Measurements from ENCODE around the gene PATJ.

PATJ gene

DNA sequence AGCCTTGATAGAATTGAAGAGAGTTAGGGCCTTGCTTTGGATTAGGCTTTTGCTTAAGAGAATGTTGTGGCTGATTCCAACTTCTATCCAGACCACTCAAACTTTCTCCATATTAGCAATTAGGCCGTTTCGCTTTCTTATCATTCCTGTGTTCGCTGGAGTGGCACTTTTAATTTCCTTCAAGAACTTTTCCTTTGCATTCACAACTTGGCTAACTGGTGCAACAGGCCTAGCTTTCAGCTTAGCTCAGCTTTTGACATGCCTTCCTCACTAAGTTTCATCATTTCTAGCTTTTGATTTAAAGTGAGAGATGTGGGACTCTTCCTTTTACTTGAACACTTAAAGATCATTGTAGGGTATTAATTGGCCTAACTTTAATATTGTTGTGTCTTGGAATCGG, 268.7 kb downstream of the PATJ start:
- Histone ChIP-seq H3K23ac (ENCODE audit: low read length) (no peak overlapping the region), H4K8ac (ENCODE audit: low read depth, low read length) (no peak overlapping the region), H3K27me3 (ENCODE audit: insufficient read depth, low read length, poor library complexity) (no peaks in the 10 kb centered on the region), H3K27ac (ENCODE audit: low read depth, low read length) (no peak overlapping the region), H2AK5ac (ENCODE audit: low read length) (no peak overlapping the region), H3K79me2 (ENCODE audit: control insufficient read depth, insufficient read depth, low read length) (no peaks in the 10 kb centered on the region), H4K5ac (ENCODE audit: low read length) (no peak overlapping the region), H3K56ac (ENCODE audit: low read length) (no peak overlapping the region), H3K79me1 (ENCODE audit: low read length) (no peaks in the 10 kb centered on the region), H2BK120ac (ENCODE audit: low read depth, low read length) (no peak overlapping the region), H3K36me3 (ENCODE audit: control insufficient read depth, insufficient read depth, low read length) (no peaks in the 10 kb centered on the region), H3K18ac (ENCODE audit: low read length) (no peak overlapping the region), H2BK5ac (ENCODE audit: low read length) (no peak overlapping the region), H2BK15ac (replicated peaks; ENCODE audit: low read depth) (no peak overlapping the region), H3K4me1 (ENCODE audit: control insufficient read depth, low read depth, low read length) (no peaks in the 10 kb centered on the region), H3K9ac (ENCODE audit: low read length) (no peak overlapping the region), H3K4me3 (ENCODE audit: low read length) (no peak overlapping the region), H3K4ac (ENCODE audit: low read depth, low read length) (no peak overlapping the region), H3K4me2 (ENCODE audit: low read length) (no peak overlapping the region)
- DNase-seq: no peak
- WGBS (ENCODE audit: extremely low coverage, insufficient coverage, low lambda C conversion rate): no CpG with 5 or more reads among the region's 4 CpGs

- no peak overlapping the region for H3K23ac ChIP-seq (ENCODE audit: low read length)
- WGBS (ENCODE audit: extremely low coverage, insufficient coverage, low lambda C conversion rate): no CpG with 5 or more reads among the region's 1 CpG
- DNase-seq: no peak
- H3K4me1 ChIP-seq (ENCODE audit: control insufficient read depth, low read depth, low read length): no peaks in the 10 kb centered on the region
- no peaks in the 10 kb centered on the region for H3K79me2 ChIP-seq (ENCODE audit: control insufficient read depth, insufficient read depth, low read length)
- H3K4me2 ChIP-seq (ENCODE audit: low read length): no peak overlapping the region
- no peaks in the 10 kb centered on the region for H3K36me3 ChIP-seq (ENCODE audit: control insufficient read depth, insufficient read depth, low read length)
- no peak overlapping the region for H2AK5ac ChIP-seq (ENCODE audit: low read length)
- H3K79me1 ChIP-seq (ENCODE audit: low read length): no peaks in the 10 kb centered on the region
- no peak overlapping the region for H4K8ac ChIP-seq (ENCODE audit: low read depth, low read length)
- H3K18ac ChIP-seq (ENCODE audit: low read length): no peak overlapping the region
- H3K56ac ChIP-seq (ENCODE audit: low read length): no peak overlapping the region
- H4K5ac ChIP-seq (ENCODE audit: low read length): no peak overlapping the region
- no peak overlapping the region for H3K4ac ChIP-seq (ENCODE audit: low read depth, low read length)
- no peak overlapping the region for H2BK15ac ChIP-seq (replicated peaks; ENCODE audit: low read depth)
- no peak overlapping the region for H2BK120ac ChIP-seq (ENCODE audit: low read depth, low read length)
- no peak overlapping the region for H3K27ac ChIP-seq (ENCODE audit: low read depth, low read length)
- no peak overlapping the region for H2BK5ac ChIP-seq (ENCODE audit: low read length)
- no peak overlapping the region for H3K9ac ChIP-seq (ENCODE audit: low read length)
- no peak overlapping the region for H3K4me3 ChIP-seq (ENCODE audit: low read length)
- no peaks in the 10 kb centered on the region for H3K27me3 ChIP-seq (ENCODE audit: insufficient read depth, low read length, poor library complexity)
Measured at GRCh38 chr1:62012095-62012494, 269.8 kb downstream of the PATJ start.

DNA sequence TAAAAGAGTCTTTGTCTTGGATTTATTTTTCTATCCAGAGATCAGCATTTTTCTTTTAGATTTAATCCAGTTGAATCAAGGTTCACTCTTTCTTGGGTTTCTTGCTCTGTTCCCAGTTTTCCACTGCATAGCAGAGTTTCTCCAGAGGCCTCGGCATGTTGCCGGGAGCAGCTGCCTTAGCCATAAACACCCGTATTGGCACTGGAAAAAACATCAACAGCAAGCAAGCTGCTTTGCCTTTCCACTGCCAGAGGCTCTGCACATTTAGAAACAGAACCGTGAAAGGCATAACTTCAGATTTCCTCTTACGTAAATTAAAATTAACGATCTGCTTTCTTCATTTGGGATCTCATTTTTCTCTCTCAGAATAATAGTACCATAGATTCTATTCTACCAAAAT, 270.6 kb downstream of the PATJ start:
- Histone ChIP-seq H3K79me2 (ENCODE audit: control insufficient read depth, insufficient read depth, low read length) (no peaks in the 10 kb centered on the region), H3K4me3 (ENCODE audit: low read length) (no peak overlapping the region), H4K5ac (ENCODE audit: low read length) (no peak overlapping the region), H3K4ac (ENCODE audit: low read depth, low read length) (no peak overlapping the region), H3K27ac (ENCODE audit: low read depth, low read length) (no peak overlapping the region), H2BK5ac (ENCODE audit: low read length) (no peak overlapping the region), H3K27me3 (ENCODE audit: insufficient read depth, low read length, poor library complexity) (no peaks in the 10 kb centered on the region), H3K9ac (ENCODE audit: low read length) (no peak overlapping the region), H3K4me2 (ENCODE audit: low read length) (no peak overlapping the region), H3K23ac (ENCODE audit: low read length) (no peak overlapping the region), H2AK5ac (ENCODE audit: low read length) (no peak overlapping the region), H2BK120ac (ENCODE audit: low read depth, low read length) (no peak overlapping the region), H4K8ac (ENCODE audit: low read depth, low read length) (no peak overlapping the region), H2BK15ac (replicated peaks; ENCODE audit: low read depth) (no peak overlapping the region), H3K79me1 (ENCODE audit: low read length) (no peaks in the 10 kb centered on the region), H3K18ac (ENCODE audit: low read length) (no peak overlapping the region), H3K56ac (ENCODE audit: low read length) (no peak overlapping the region), H3K4me1 (ENCODE audit: control insufficient read depth, low read depth, low read length) (no peaks in the 10 kb centered on the region), H3K36me3 (ENCODE audit: control insufficient read depth, insufficient read depth, low read length) (no peaks in the 10 kb centered on the region)
- no peak for DNase-seq
- no CpG with 5 or more reads among the region's 6 CpGs for WGBS (ENCODE audit: extremely low coverage, insufficient coverage, low lambda C conversion rate)

GRCh38 chr1:62013264-62013663, 271.0 kb downstream of the PATJ start:
- Histone ChIP-seq H3K4ac (ENCODE audit: low read depth, low read length) (no peak overlapping the region), H3K4me2 (ENCODE audit: low read length) (no peak overlapping the region), H2BK5ac (ENCODE audit: low read length) (no peak overlapping the region), H3K36me3 (ENCODE audit: control insufficient read depth, insufficient read depth, low read length) (no peaks in the 10 kb centered on the region), H2BK15ac (replicated peaks; ENCODE audit: low read depth) (no peak overlapping the region), H3K9ac (ENCODE audit: low read length) (no peak overlapping the region), H3K56ac (ENCODE audit: low read length) (no peak overlapping the region), H3K27me3 (ENCODE audit: insufficient read depth, low read length, poor library complexity) (no peaks in the 10 kb centered on the region), H3K79me1 (ENCODE audit: low read length) (no peaks in the 10 kb centered on the region), H3K79me2 (ENCODE audit: control insufficient read depth, insufficient read depth, low read length) (no peaks in the 10 kb centered on the region), H3K4me1 (ENCODE audit: control insufficient read depth, low read depth, low read length) (no peaks in the 10 kb centered on the region), H4K8ac (ENCODE audit: low read depth, low read length) (no peak overlapping the region), H4K5ac (ENCODE audit: low read length) (no peak overlapping the region), H2BK120ac (ENCODE audit: low read depth, low read length) (no peak overlapping the region), H3K27ac (ENCODE audit: low read depth, low read length) (no peak overlapping the region), H3K23ac (ENCODE audit: low read length) (no peak overlapping the region), H2AK5ac (ENCODE audit: low read length) (no peak overlapping the region), H3K4me3 (ENCODE audit: low read length) (no peak overlapping the region), H3K18ac (ENCODE audit: low read length) (no peak overlapping the region)
- no CpG with 5 or more reads among the region's 5 CpGs for WGBS (ENCODE audit: extremely low coverage, insufficient coverage, low lambda C conversion rate)
- DNase-seq: peak; percentile 18

GRCh38 chr1:62022382-62022983, 280.2 kb downstream of the PATJ start:
- no peaks in the 10 kb centered on the region for H3K4me1 ChIP-seq (ENCODE audit: control insufficient read depth, low read depth, low read length)
- H2BK120ac ChIP-seq (ENCODE audit: low read depth, low read length): no peak overlapping the region
- H3K23ac ChIP-seq (ENCODE audit: low read length): no peak overlapping the region
- H2AK5ac ChIP-seq (ENCODE audit: low read length): no peak overlapping the region
- H3K79me1 ChIP-seq (ENCODE audit: low read length): no peaks in the 10 kb centered on the region
- DNase-seq: no peak
- H4K5ac ChIP-seq (ENCODE audit: low read length): no peak overlapping the region
- H3K4me3 ChIP-seq (ENCODE audit: low read length): no peak overlapping the region
- no peaks in the 10 kb centered on the region for H3K36me3 ChIP-seq (ENCODE audit: control insufficient read depth, insufficient read depth, low read length)
- H3K4me2 ChIP-seq (ENCODE audit: low read length): no peak overlapping the region
- H3K4ac ChIP-seq (ENCODE audit: low read depth, low read length): no peak overlapping the region
- no peaks in the 10 kb centered on the region for H3K79me2 ChIP-seq (ENCODE audit: control insufficient read depth, insufficient read depth, low read length)
- WGBS (ENCODE audit: extremely low coverage, insufficient coverage, low lambda C conversion rate): no CpG with 5 or more reads among the region's 6 CpGs
- no peak overlapping the region for H2BK15ac ChIP-seq (replicated peaks; ENCODE audit: low read depth)
- H4K8ac ChIP-seq (ENCODE audit: low read depth, low read length): no peak overlapping the region
- H3K56ac ChIP-seq (ENCODE audit: low read length): no peak overlapping the region
- no peaks in the 10 kb centered on the region for H3K27me3 ChIP-seq (ENCODE audit: insufficient read depth, low read length, poor library complexity)
- H2BK5ac ChIP-seq (ENCODE audit: low read length): no peak overlapping the region
- no peak overlapping the region for H3K9ac ChIP-seq (ENCODE audit: low read length)
- H3K27ac ChIP-seq (ENCODE audit: low read depth, low read length): no peak overlapping the region
- no peak overlapping the region for H3K18ac ChIP-seq (ENCODE audit: low read length)

GRCh38 chr1:62024690-62025089, 282.4 kb downstream of the PATJ start:
- Histone ChIP-seq H3K79me1 (ENCODE audit: low read length) (no peaks in the 10 kb centered on the region), H3K23ac (ENCODE audit: low read length) (no peak overlapping the region), H4K5ac (ENCODE audit: low read length) (no peak overlapping the region), H2AK5ac (ENCODE audit: low read length) (no peak overlapping the region), H2BK15ac (replicated peaks; ENCODE audit: low read depth) (no peak overlapping the region), H3K4me3 (ENCODE audit: low read length) (no peak overlapping the region), H3K9ac (ENCODE audit: low read length) (no peak overlapping the region), H3K79me2 (ENCODE audit: control insufficient read depth, insufficient read depth, low read length) (no peaks in the 10 kb centered on the region), H3K36me3 (ENCODE audit: control insufficient read depth, insufficient read depth, low read length) (no peaks in the 10 kb centered on the region), H2BK5ac (ENCODE audit: low read length) (no peak overlapping the region), H3K4me2 (ENCODE audit: low read length) (no peak overlapping the region), H4K8ac (ENCODE audit: low read depth, low read length) (no peak overlapping the region), H2BK120ac (ENCODE audit: low read depth, low read length) (no peak overlapping the region), H3K27me3 (ENCODE audit: insufficient read depth, low read length, poor library complexity) (no peaks in the 10 kb centered on the region), H3K56ac (ENCODE audit: low read length) (no peak overlapping the region), H3K4me1 (ENCODE audit: control insufficient read depth, low read depth, low read length) (no peaks in the 10 kb centered on the region), H3K18ac (ENCODE audit: low read length) (no peak overlapping the region), H3K27ac (ENCODE audit: low read depth, low read length) (no peak overlapping the region), H3K4ac (ENCODE audit: low read depth, low read length) (no peak overlapping the region)
- DNase-seq: no peak
- no CpG with 5 or more reads among the region's 2 CpGs for WGBS (ENCODE audit: extremely low coverage, insufficient coverage, low lambda C conversion rate)
